Endothelial cell of umbilical vein (primary cell): ENCODE data around the gene DNAH6. TPM values are rescaled to one million over a fixed set of nuclear protein-coding genes. Genes with fewer than 3 reads are reported as not detected.

Experiments used
- BruUV-seq: library from RNA; stranded (reverse); fragments of 400-500 nt; replicated peaks from 2 replicates; lab custom pipeline; 2021; lab: Mats Ljungman, UMichigan
- CTCF ChIA-PET: fragments of 300-600, 350-600 bp; sonication (Branson Sonifier 250); formaldehyde crosslinking; loops from one replicate; lab custom pipeline; 2021; ENCODE audit warnings: antibody characterized with exemption, inconsistent platforms; lab: Charles Lee
- POLR2A ChIA-PET: fragments of 300-600, 350-600 bp; sonication (Branson Sonifier 250); formaldehyde crosslinking; loops from one replicate; lab custom pipeline; 2021; ENCODE audit warnings: antibody characterized with exemption, inconsistent platforms; lab: Charles Lee
- DNase-seq: peaks from one replicate; pipeline ENCODE4 v3.0.0-alpha.2; 2011; ENCODE audit warnings: low read depth, low spot score
- FAIRE-seq: peaks from 2 replicates; lab custom pipeline; 2011; peaks lifted over from hg19 to GRCh38; lab: Jason Lieb, UNC
- H2AFZ ChIP-seq: 2 replicates; pipeline ENCODE4 v1.6.0; 2012; ENCODE audit warnings: low read depth, low read length, control low read depth, inconsistent platforms
- H3K27ac ChIP-seq: 2 replicates; pipeline ENCODE4 v1.5.1; 2011; ENCODE audit warnings: low read depth, mild to moderate bottlenecking, control low read depth, low read length, moderate library complexity; ENCODE audit not compliant: insufficient read depth
- H3K27me3 ChIP-seq, 2 experiments: 2 replicates each; pipeline versions ENCODE4 v1.6.0 to v1.6.1; 2011; ENCODE audit warnings: low read length in 2 of 2, mixed read lengths in 1 of 2; ENCODE audit not compliant: control insufficient read depth in 2 of 2, insufficient read depth in 2 of 2
- H3K36me3 ChIP-seq, 2 experiments: 2 replicates in 1 of 2; 3 replicates in 1 of 2; pipeline ENCODE4 v1.5.1; 2011; ENCODE audit warnings: low read length in 2 of 2, mild to moderate bottlenecking in 1 of 2, moderate library complexity in 1 of 2; ENCODE audit not compliant: control insufficient read depth in 2 of 2, insufficient read depth in 2 of 2; ENCODE audit errors: extremely low read depth in 1 of 2
- H3K4me1 ChIP-seq: 3 replicates; pipeline ENCODE4 v1.5.1; 2011; ENCODE audit warnings: mild to moderate bottlenecking, low read length; ENCODE audit not compliant: control insufficient read depth, insufficient read depth; ENCODE audit errors: extremely low read depth
- H3K4me2 ChIP-seq: 2 replicates; pipeline ENCODE4 v1.6.1; 2011; ENCODE audit warnings: low read length, control low read depth, mixed read lengths; ENCODE audit not compliant: insufficient read depth
- H3K4me3 ChIP-seq, 3 experiments: fragments of 200-600 bp in 1 of 3; sonication (generic), shearing (Covaris generic) in 1 of 3; replicated peaks in 1 of 3; 2 replicates each; pipeline ENCODE4 v1.5.1; 2011 to 2016; ENCODE audit warnings: control low read depth in 3 of 3, low read length in 3 of 3, mild to moderate bottlenecking in 2 of 3, inconsistent platforms in 1 of 3, low read depth in 1 of 3, moderate library complexity in 1 of 3; ENCODE audit not compliant: insufficient read depth in 1 of 3
- H3K79me2 ChIP-seq: 2 replicates; pipeline ENCODE4 v1.6.0; 2012; ENCODE audit warnings: low read length, inconsistent platforms; ENCODE audit not compliant: control insufficient read depth, insufficient read depth
- H3K9ac ChIP-seq: replicated peaks from 2 replicates; pipeline ENCODE3; 2011; ENCODE audit warnings: low read length, control low read depth; ENCODE audit not compliant: insufficient read depth; ENCODE audit errors: extremely low read depth
- H3K9me1 ChIP-seq: replicated peaks from 3 replicates; pipeline ENCODE4 v1.6.0; 2011; ENCODE audit warnings: mild to moderate bottlenecking, low read length; ENCODE audit not compliant: control insufficient read depth, insufficient read depth; ENCODE audit errors: extremely low read depth
- H3K9me3 ChIP-seq: replicated peaks from 2 replicates; pipeline ENCODE4 v1.5.1; 2012; ENCODE audit warnings: low read length, inconsistent platforms; ENCODE audit not compliant: control insufficient read depth, insufficient read depth
- H4K20me1 ChIP-seq: replicated peaks from 2 replicates; pipeline ENCODE3; 2011; ENCODE audit warnings: mild to moderate bottlenecking, low read length; ENCODE audit not compliant: control insufficient read depth, insufficient read depth; ENCODE audit errors: extremely low read depth
- EZH2 ChIP-seq: IDR thresholded peaks from 2 replicates; pipeline ENCODE4 v1.6.1; 2012; ENCODE audit warnings: borderline replicate concordance, low read depth, mild to moderate bottlenecking, moderate library complexity, low read length, inconsistent platforms; ENCODE audit not compliant: severe bottlenecking
- FOS ChIP-seq: IDR thresholded peaks from 2 replicates; pipeline ENCODE4 v1.6.1; 2011; ENCODE audit warnings: mild to moderate bottlenecking, low read length, moderate library complexity, borderline replicate concordance; ENCODE audit not compliant: insufficient read depth
- GATA2 ChIP-seq: IDR thresholded peaks from 2 replicates; pipeline ENCODE4 v1.7.0; 2011; ENCODE audit warnings: low read depth, mild to moderate bottlenecking, moderate library complexity, mixed read lengths, low read length; ENCODE audit not compliant: insufficient read length, insufficient read depth
- JUN ChIP-seq: IDR thresholded peaks from 2 replicates; pipeline ENCODE4 v1.6.1; 2011; ENCODE audit warnings: borderline replicate concordance, low read depth; ENCODE audit not compliant: insufficient read length, insufficient read depth
- MAX ChIP-seq: IDR thresholded peaks from 2 replicates; pipeline ENCODE4 v1.6.1; 2011; ENCODE audit not compliant: insufficient read depth, insufficient read length
- MYC ChIP-seq: IDR thresholded peaks from one replicate; pipeline ENCODE4 v1.6.1; 2011; ENCODE audit warnings: mild to moderate bottlenecking, low read depth, low read length
- POLR2A ChIP-seq: IDR thresholded peaks from 2 replicates; pipeline ENCODE4 v1.6.1; 2012; ENCODE audit warnings: low read depth, mild to moderate bottlenecking, control low read depth, low read length
- POLR2AphosphoS5 ChIP-seq: IDR thresholded peaks from 2 replicates; pipeline ENCODE4 v1.6.1; 2012; ENCODE audit warnings: low read depth, mild to moderate bottlenecking, control low read depth, low read length, moderate library complexity; ENCODE audit not compliant: insufficient read depth
- dilution Hi-C: fragments of 300-500 bp; cut with MboI; formaldehyde crosslinking; loops from one replicate; pipeline ENCODE4 v1.15.0; 2019; ENCODE audit warnings: low sequenced_read_pairs; ENCODE audit not compliant: extremely low pct_ligation_motif_present
- intact Hi-C: fragments of 100-400 bp; cut with micrococcal nuclease; formaldehyde crosslinking; loops from one replicate; pipeline ENCODE4 v1.10.0; 2022
- polyA plus RNA-seq, 4 experiments: library from polyadenylated mRNA; depleted of rRNA in 3 of 4; stranded (reverse) in 3 of 4; unstranded in 1 of 4; fragments of >200 nt; gene quantifications; 2 replicates each; pipeline versions ENCODE4 v1.2.1 to v1.2.3, GENCODE V29; 2011 to 2012; ENCODE audit warnings: missing spikeins in 1 of 4
- total RNA-seq: library from RNA; stranded (reverse); gene quantifications from 2 replicates; pipeline ENCODE4 v1.2.3, GENCODE V29; 2021
- TF ChIP-seq, protein P1 (sequence below), 2 donors: IDR thresholded peaks; 1 replicate in 1 of 2; 2 replicates in 1 of 2; pipeline ENCODE4 v1.5.1; 2011; ENCODE audit warnings: low read length in 2 of 2, mild to moderate bottlenecking in 2 of 2, moderate library complexity in 2 of 2, control low read depth in 1 of 2, inconsistent platforms in 1 of 2, low read depth in 1 of 2; ENCODE audit not compliant: insufficient read depth in 1 of 2; ENCODE audit errors: extremely low read depth in 1 of 2

Gene DNAH6
- total and polyA plus RNA-seq, 2 donors (not counting 3 experiments of a cell fraction or from before 2014, with no cell fraction given): 0.24 TPM; not detected in 1

DNA sequence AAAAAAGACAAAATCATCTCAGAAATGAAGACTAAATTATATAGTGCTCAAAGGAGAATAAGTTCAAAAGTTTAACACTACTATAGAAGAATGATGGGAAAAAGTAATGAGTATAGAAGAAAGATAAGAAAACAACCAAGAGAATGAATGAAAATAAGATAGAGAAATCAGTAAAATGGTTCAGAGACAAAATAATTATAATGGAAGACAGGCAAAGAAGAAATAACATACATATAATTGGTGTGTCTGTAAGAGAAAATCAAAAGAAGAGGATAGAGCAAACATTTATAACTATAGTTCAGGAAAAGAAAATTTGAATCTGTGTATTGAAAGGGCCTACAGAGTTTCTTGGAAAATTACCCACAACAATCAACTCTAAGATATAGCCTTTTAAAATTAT, 43.5 kb downstream of the DNAH6 start:
- no TSS peak for BruUV-seq
- Histone ChIP-seq H3K9ac (no peak overlapping the region), H3K27me3 (no peaks in the 10 kb centered on the region), H4K20me1 (no peaks in the 10 kb centered on the region), H3K27ac (no peak overlapping the region), H3K36me3 (no peaks in the 10 kb centered on the region), H3K79me2 (no peaks in the 10 kb centered on the region), H3K4me3 (no peak overlapping the region), H3K9me3 (no peaks in the 10 kb centered on the region), H3K9me1 (no peaks in the 10 kb centered on the region), H2AFZ (no peak overlapping the region), H3K4me1 (no peaks in the 10 kb centered on the region), H3K4me2 (no peak overlapping the region)
- POLR2A ChIA-PET: no interaction called here
- CTCF ChIA-PET: interaction anchor here (1.2 kb wide), 1 partner anchor 18 kb away, joined by 3 read pairs; no protein-coding TSS in a partner anchor
- FAIRE-seq (no peak), DNase-seq (no peak)
- TF ChIP-seq POLR2AphosphoS5 (no peak), MAX (no peak), JUN (no peak), MYC (no peak), FOS (no peak), GATA2 (no peak), EZH2 (no peak), POLR2A (no peak)
- TF ChIP-seq, protein P1, sequence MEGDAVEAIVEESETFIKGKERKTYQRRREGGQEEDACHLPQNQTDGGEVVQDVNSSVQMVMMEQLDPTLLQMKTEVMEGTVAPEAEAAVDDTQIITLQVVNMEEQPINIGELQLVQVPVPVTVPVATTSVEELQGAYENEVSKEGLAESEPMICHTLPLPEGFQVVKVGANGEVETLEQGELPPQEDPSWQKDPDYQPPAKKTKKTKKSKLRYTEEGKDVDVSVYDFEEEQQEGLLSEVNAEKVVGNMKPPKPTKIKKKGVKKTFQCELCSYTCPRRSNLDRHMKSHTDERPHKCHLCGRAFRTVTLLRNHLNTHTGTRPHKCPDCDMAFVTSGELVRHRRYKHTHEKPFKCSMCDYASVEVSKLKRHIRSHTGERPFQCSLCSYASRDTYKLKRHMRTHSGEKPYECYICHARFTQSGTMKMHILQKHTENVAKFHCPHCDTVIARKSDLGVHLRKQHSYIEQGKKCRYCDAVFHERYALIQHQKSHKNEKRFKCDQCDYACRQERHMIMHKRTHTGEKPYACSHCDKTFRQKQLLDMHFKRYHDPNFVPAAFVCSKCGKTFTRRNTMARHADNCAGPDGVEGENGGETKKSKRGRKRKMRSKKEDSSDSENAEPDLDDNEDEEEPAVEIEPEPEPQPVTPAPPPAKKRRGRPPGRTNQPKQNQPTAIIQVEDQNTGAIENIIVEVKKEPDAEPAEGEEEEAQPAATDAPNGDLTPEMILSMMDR (IDR thresholded peaks at IDR 0.05; ENCODE audit: extremely low read depth in 1 of 2, insufficient read depth in 1 of 2, low read depth in 1 of 2, low read length in 2 of 2): no peak
- intact Hi-C loops: no loop called here
- dilution Hi-C loops: no loop called here
